ENCODE results near the gene MRPS18A. TPM values are rescaled to one million over a fixed set of nuclear protein-coding genes. Genes with fewer than 3 reads are reported as not detected.

MRPS18A gene
- total and polyA plus RNA-seq, 2 of the 13 experiments (the other 11 are each of a cell fraction or from before 2014, with no cell fraction given), result 87.8 to 89.1 TPM

- TF ChIP-seq ZNF292 (CRISPR knock-in tag; IDR thresholded peaks at IDR 0.05; ENCODE audit: borderline replicate concordance, low read depth) (peak; percentile 97), CENPT (CRISPR knock-in tag; IDR thresholded peaks at IDR 0.05; ENCODE audit: low read depth) (no peak), ARID2 (CRISPR knock-in tag; IDR thresholded peaks at IDR 0.05; ENCODE audit: borderline replicate concordance) (no peak; the same call in 1 of the 2 replicates), ZHX1 (CRISPR knock-in tag; IDR thresholded peaks at IDR 0.05; ENCODE audit: low read depth) (peak; percentile 53; the same call in 1 of the 2 replicates), NAIF1 (CRISPR knock-in tag; IDR thresholded peaks at IDR 0.05; ENCODE audit: borderline replicate concordance) (no peak), USF2 (IDR thresholded peaks at IDR 0.05; ENCODE audit: low read depth, low read length) (0 out of 2 replicates have a peak, but pooled peaks have one; percentile 4), USF2 (CRISPR knock-in tag; IDR thresholded peaks at IDR 0.05; ENCODE audit: borderline replicate concordance) (no peak), NFKB2 (CRISPR knock-in tag; IDR thresholded peaks at IDR 0.05; ENCODE audit: borderline replicate concordance) (peak; percentile 44; the same call in 1 of the 2 replicates), MIER3 (CRISPR knock-in tag; IDR thresholded peaks at IDR 0.05; ENCODE audit: borderline replicate concordance) (peak; percentile 26; the same call in 1 of the 2 replicates), ATF5 (CRISPR knock-in tag; IDR thresholded peaks at IDR 0.05; ENCODE audit: low read depth) (no peak), XBP1 (CRISPR knock-in tag; IDR thresholded peaks at IDR 0.05) (no peak), ZNF883 (CRISPR knock-in tag; IDR thresholded peaks at IDR 0.05; ENCODE audit: not compliant biosample characterization) (peak; percentile 64), MXI1 (IDR thresholded peaks at IDR 0.05; ENCODE audit: borderline replicate concordance, low read depth, low read length) (peak; percentile 79; the same call in 2 of the 3 replicates), ZNF34 (CRISPR knock-in tag; IDR thresholded peaks at IDR 0.05; ENCODE audit: borderline replicate concordance) (no peak), ZNF782 (CRISPR knock-in tag; IDR thresholded peaks at IDR 0.05; ENCODE audit: borderline replicate concordance) (peak; percentile 84; the same call in 1 of the 2 replicates), KLF13 (CRISPR knock-in tag; IDR thresholded peaks at IDR 0.05) (no peak), IRX3 (CRISPR knock-in tag; IDR thresholded peaks at IDR 0.05; ENCODE audit: borderline replicate concordance, low read depth) (no peak), SMAD3 (CRISPR knock-in tag; IDR thresholded peaks at IDR 0.05) (no peak), ZSCAN25 (CRISPR knock-in tag; IDR thresholded peaks at IDR 0.05) (peak; percentile 69), PITX1 (CRISPR knock-in tag; IDR thresholded peaks at IDR 0.05) (peak; percentile 81; the same call in 1 of the 2 replicates), CTCF (CRISPR knock-in tag; IDR thresholded peaks at IDR 0.05) (peak; percentile 94)
These were observed 19.2 kb downstream of the MRPS18A start (continued) for GRCh38 chr6:43668151-43669028.

All from HepG2 (cell line).